ENCODE results near the gene FYB1. TPM values are rescaled to one million over a fixed set of nuclear protein-coding genes. Genes with fewer than 3 reads are reported as not detected.

FYB1 gene
- total RNA-seq, 1 experiment from 2014 or later, result 0.42 TPM

- Histone ChIP-seq H3K79me2 (ENCODE audit: insufficient read depth, low read length) (no peaks in the 10 kb centered on the region), H3K9me3 (ENCODE audit: control insufficient read depth in 1 of 2, insufficient read depth in 1 of 2, low read depth in 1 of 2, low read length in 2 of 2) (no peaks in the 10 kb centered on the region), H4K20me1 (ENCODE audit: insufficient read depth) (no peaks in the 10 kb centered on the region), H3K27ac (ENCODE audit: low read depth, low read length) (no peak overlapping the region), H3K9me2 (ENCODE audit: insufficient read depth) (no peaks in the 10 kb centered on the region), H3K36me3 (ENCODE audit: control insufficient read depth in 1 of 2, insufficient read depth in 2 of 2, low read length in 2 of 2) (no peaks in the 10 kb centered on the region), H3K4me2 (ENCODE audit: low read length) (no peak overlapping the region), H3K4me1 (ENCODE audit: control insufficient read depth in 1 of 2, insufficient read depth in 2 of 2, low read length in 2 of 2) (no peaks in the 10 kb centered on the region), H3K9ac (ENCODE audit: low read length) (no peak overlapping the region), H3K27me3 (ENCODE audit: insufficient read depth, low read length) (no peaks in the 10 kb centered on the region), H2AFZ (ENCODE audit: low read depth, low read length, poor library complexity, severe bottlenecking) (no peak overlapping the region), H3K4me3 (replicated peaks in 1 of 2; ENCODE audit: low read depth in 1 of 2, low read length in 2 of 2) (no peak overlapping the region)
- ChIA-PET CTCF (no interaction called here), POLR2A (no interaction called here), RAD21 (ENCODE audit: low non-redundant PET in 1 of 2, low total read pairs in 2 of 2, uncharacterized antibody in 2 of 2, unreplicated experiment in 2 of 2) (no interaction called here)
- no peak for DNase-seq (ENCODE audit: low read depth, low spot score)
- ATAC-seq, result no peak
- intact Hi-C loops (cut with micrococcal nuclease), result no loop called here
- no TSS peak for BruUV-seq (replicated peaks)
- TF ChIP-seq CBX3 (IDR thresholded peaks at IDR 0.05; ENCODE audit: low read depth), result no peak
These were observed 102.0 kb downstream of the FYB1 start for GRCh38 chr5:39117401-39117800.

- Histone ChIP-seq H3K36me3 (ENCODE audit: control insufficient read depth in 1 of 2, insufficient read depth in 2 of 2, low read length in 2 of 2) (no peaks in the 10 kb centered on the region), H2AFZ (ENCODE audit: low read depth, low read length, poor library complexity, severe bottlenecking) (no peak overlapping the region), H3K27me3 (ENCODE audit: insufficient read depth, low read length) (no peaks in the 10 kb centered on the region), H3K4me2 (ENCODE audit: low read length) (no peak overlapping the region), H3K9me2 (ENCODE audit: insufficient read depth) (no peaks in the 10 kb centered on the region), H3K4me1 (ENCODE audit: control insufficient read depth in 1 of 2, insufficient read depth in 2 of 2, low read length in 2 of 2) (no peaks in the 10 kb centered on the region), H3K9me3 (ENCODE audit: control insufficient read depth in 1 of 2, insufficient read depth in 1 of 2, low read depth in 1 of 2, low read length in 2 of 2) (no peaks in the 10 kb centered on the region), H3K79me2 (ENCODE audit: insufficient read depth, low read length) (no peaks in the 10 kb centered on the region), H4K20me1 (ENCODE audit: insufficient read depth) (no peaks in the 10 kb centered on the region), H3K4me3 (replicated peaks in 1 of 2; ENCODE audit: low read depth in 1 of 2, low read length in 2 of 2) (no peak overlapping the region), H3K9ac (ENCODE audit: low read length) (no peak overlapping the region), H3K27ac (ENCODE audit: low read depth, low read length) (no peak overlapping the region)
- no TSS peak for BruUV-seq (replicated peaks)
- ChIA-PET RAD21 (ENCODE audit: low non-redundant PET in 1 of 2, low total read pairs in 2 of 2, uncharacterized antibody in 2 of 2, unreplicated experiment in 2 of 2) (no interaction called here), POLR2A (no interaction called here), CTCF (no interaction called here)
- TF ChIP-seq FOSL1 (IDR thresholded peaks at IDR 0.05; ENCODE audit: low read depth), result no peak
- TF ChIP-seq REST (IDR thresholded peaks at IDR 0.05; ENCODE audit: low read depth), result no peak
- no peak for TF ChIP-seq ZNF274 (IDR thresholded peaks at IDR 0.05; ENCODE audit: low read depth, low read length)
- TF ChIP-seq YY1 (IDR thresholded peaks at IDR 0.05; ENCODE audit: extremely low read depth, insufficient replicate concordance, low read depth, low read length), result no peak
- TF ChIP-seq RAD21 (IDR thresholded peaks at IDR 0.05; ENCODE audit: low read depth), result no peak
- TF ChIP-seq CEBPB (IDR thresholded peaks at IDR 0.05; ENCODE audit: low read depth), result no peak
- no peak for TF ChIP-seq MAX (IDR thresholded peaks at IDR 0.05)
- TF ChIP-seq EZH2phosphoT487 (IDR thresholded peaks at IDR 0.05; ENCODE audit: borderline replicate concordance), result no peak
- no peak for TF ChIP-seq JUND (IDR thresholded peaks at IDR 0.05)
- TF ChIP-seq SP1 (IDR thresholded peaks at IDR 0.05; ENCODE audit: low read depth), result no peak
- no peak for TF ChIP-seq CBX3 (IDR thresholded peaks at IDR 0.05; ENCODE audit: low read depth)
- TF ChIP-seq SIN3A (IDR thresholded peaks at IDR 0.05; ENCODE audit: low read depth), result no peak
- TF ChIP-seq SRF (IDR thresholded peaks at IDR 0.05; ENCODE audit: low read depth), result no peak
- no peak for TF ChIP-seq EZH2 (IDR thresholded peaks at IDR 0.05)
- TF ChIP-seq ELF1 (IDR thresholded peaks at IDR 0.05; ENCODE audit: borderline replicate concordance, low read depth), result no peak
- ATAC-seq (no peak), DNase-seq (ENCODE audit: low read depth, low spot score) (no peak)
- intact Hi-C loops (cut with micrococcal nuclease), result no loop called here
These were observed 102.8 kb downstream of the FYB1 start for GRCh38 chr5:39116344-39117170.

All from HCT116 (cell line).